B cell (primary cell): ENCODE data around the gene MUTYH. TPM values are rescaled to one million over a fixed set of nuclear protein-coding genes. Genes with fewer than 3 reads are reported as not detected.
A peak's percentile ranks its signal among the peaks of the same experiment; 100 is the strongest.

ENCODE experiments used
- ATAC-seq: fragments of 200-7000 bp; cut with Tn5 transposase; one replicate; pipeline ENCODE4 v1.10.0; 2021; ENCODE audit warnings: low read depth, mild to moderate bottlenecking, moderate number of reproducible peaks, moderate library complexity
- CTCF ChIA-PET: fragments of 350-600 bp; sonication (Branson Sonifier 250); formaldehyde crosslinking; loops from one replicate; lab custom pipeline; 2021; ENCODE audit warnings: antibody characterized with exemption, inconsistent platforms; lab: Charles Lee
- POLR2A ChIA-PET: fragments of 350-600 bp; sonication (Branson Sonifier 250); formaldehyde crosslinking; loops from one replicate; lab custom pipeline; 2021; ENCODE audit warnings: antibody characterized with exemption; lab: Charles Lee
- DNase-seq: peaks from one replicate; pipeline ENCODE4 v3.0.0; 2013
- H2AFZ ChIP-seq: 2 replicates; pipeline ENCODE4 v1.6.1; 2012; ENCODE audit warnings: mild to moderate bottlenecking, low read depth, low read length; ENCODE audit not compliant: insufficient read depth, poor library complexity, severe bottlenecking
- H3K27ac ChIP-seq, 2 donors: 1 replicate in 1 of 2; 2 replicates in 1 of 2; pipeline ENCODE4 v1.5.1; 2012 to 2013; ENCODE audit warnings: low read length in 2 of 2, mild to moderate bottlenecking in 2 of 2, moderate library complexity in 1 of 2
- H3K27me3 ChIP-seq, 4 experiments: fragments of 200-600 bp in 1 of 4; sonication (generic) in 1 of 4; replicated peaks in 1 of 4; 1 replicate in 2 of 4; 2 replicates in 2 of 4; pipeline versions ENCODE4 v1.6.1 to v1.7.0; 2013 to 2016; ENCODE audit warnings: low read length in 3 of 4, mild to moderate bottlenecking in 2 of 4, mixed read lengths in 1 of 4, moderate library complexity in 1 of 4; ENCODE audit not compliant: insufficient read depth in 4 of 4, control insufficient read depth in 3 of 4; ENCODE audit errors: control extremely low read depth in 1 of 4
- H3K36me3 ChIP-seq, 2 experiments: replicated peaks in 1 of 2; 1 replicate in 1 of 2; 2 replicates in 1 of 2; pipeline versions ENCODE4 v1.6.1 to v1.7.1; 2013; ENCODE audit warnings: low read length in 1 of 2; ENCODE audit not compliant: insufficient read depth in 2 of 2, control insufficient read depth in 1 of 2; ENCODE audit errors: control extremely low read depth in 1 of 2, extremely low read depth in 1 of 2
- H3K4me1 ChIP-seq, 2 donors: fragments of 200-600 bp in 1 of 2; sonication (generic) in 1 of 2; 1 replicate in 1 of 2; 2 replicates in 1 of 2; pipeline versions ENCODE4 v1.5.1 to v1.6.1; 2013 to 2017; ENCODE audit warnings: low read length in 2 of 2; ENCODE audit not compliant: control insufficient read depth in 2 of 2, insufficient read depth in 2 of 2
- H3K4me2 ChIP-seq: replicated peaks from 2 replicates; pipeline ENCODE3; 2012; ENCODE audit warnings: mild to moderate bottlenecking, low read depth, low read length; ENCODE audit not compliant: poor library complexity, severe bottlenecking
- H3K4me3 ChIP-seq, 5 experiments: fragments of 200-600 bp in 1 of 5; sonication (generic) in 1 of 5; 1 replicate in 3 of 5; 2 replicates in 2 of 5; pipeline versions ENCODE4 v1.5.1 to v1.7.0; 2011 to 2016; ENCODE audit warnings: low read length in 4 of 5, mild to moderate bottlenecking in 4 of 5, low read depth in 2 of 5, control low read depth in 1 of 5, moderate library complexity in 1 of 5; ENCODE audit not compliant: insufficient read depth in 1 of 5; ENCODE audit errors: control extremely low read depth in 1 of 5, extremely low read depth in 1 of 5
- H3K79me2 ChIP-seq: fragments of 200-600 bp; sonication (generic); one replicate; pipeline ENCODE4 v1.6.0; 2016; ENCODE audit warnings: low read length; ENCODE audit not compliant: control insufficient read depth, insufficient read depth
- H3K9ac ChIP-seq: fragments of 200-600 bp; sonication (generic); 2 replicates; pipeline ENCODE4 v1.6.1; 2017; ENCODE audit warnings: mild to moderate bottlenecking, low read length, moderate library complexity
- H3K9me3 ChIP-seq, 3 donors: one replicate each; pipeline versions ENCODE4 v1.6.1 to v1.7.1; 2013; ENCODE audit warnings: low read length in 2 of 3; ENCODE audit not compliant: control insufficient read depth in 2 of 3, insufficient read depth in 1 of 3; ENCODE audit errors: control extremely low read depth in 1 of 3
- H4K20me1 ChIP-seq: 2 replicates; pipeline ENCODE4 v1.6.0; 2012; ENCODE audit warnings: mild to moderate bottlenecking, low read length; ENCODE audit not compliant: insufficient read depth, control insufficient read depth, poor library complexity, severe bottlenecking
- H3K27ac Mint-ChIP-seq: one replicate; pipeline ENCODE4 v1.8.0; 2021; ENCODE audit warnings: mixed read lengths
- H3K27me3 Mint-ChIP-seq: one replicate; pipeline ENCODE4 v1.8.0; 2021; ENCODE audit warnings: mixed read lengths
- H3K4me1 Mint-ChIP-seq: one replicate; pipeline ENCODE4 v1.8.0; 2021; ENCODE audit warnings: mixed read lengths
- H3K4me3 Mint-ChIP-seq: one replicate; pipeline ENCODE4 v1.8.0; 2021; ENCODE audit warnings: mixed read lengths
- H3K9me3 Mint-ChIP-seq: one replicate; pipeline ENCODE4 v1.8.0; 2022; ENCODE audit warnings: mixed read lengths; ENCODE audit not compliant: insufficient read depth
- CTCF ChIP-seq: fragments of 200-600 bp; IDR thresholded peaks from one replicate; pipeline ENCODE4 v1.8.0; 2022; ENCODE audit warnings: antibody characterized with exemption, mild to moderate bottlenecking
- EZH2 ChIP-seq: IDR thresholded peaks from 2 replicates; pipeline ENCODE4 v1.6.1; 2012; ENCODE audit warnings: borderline replicate concordance, low read depth, mild to moderate bottlenecking, moderate library complexity, low read length; ENCODE audit not compliant: insufficient read depth, poor library complexity, severe bottlenecking
- WGBS: methylation state at CpG from one replicate; pipeline ENCODE4 v1.1.5; 2013; ENCODE audit warnings: missing lambda C conversion rate; ENCODE audit not compliant: insufficient coverage; 5-methylcytosine and 5-hydroxymethylcytosine counted together
- intact Hi-C: fragments of 100-400 bp; cut with micrococcal nuclease; formaldehyde crosslinking; loops from one replicate; pipeline ENCODE4 v1.10.0; 2022
- polyA plus RNA-seq: library from polyadenylated mRNA; depleted of rRNA; stranded (reverse); fragments of >200 nt; gene quantifications from 2 replicates; pipeline ENCODE4 v1.2.3, GENCODE V29; 2012
- total RNA-seq, 2 donors: library from RNA; stranded (reverse); fragments of 120-200 nt in 1 of 2; gene quantifications; 1 replicate in 1 of 2; 2 replicates in 1 of 2; pipeline versions ENCODE4 v1.2.3 to v1.2.4, GENCODE V29; 2013 to 2022

The MUTYH gene
- total and polyA plus RNA-seq, 2 donors (not counting 1 experiment from before 2014, with no cell fraction given): 65.0 to 68.5 TPM

GRCh38 chr1:45348020-45348419 is 7.8 kb upstream of the MUTYH start:
- H3K9me3 Mint-ChIP-seq: no peaks in the 10 kb centered on the region
- POLR2A ChIA-PET: interaction anchor here (1.4 kb wide), 1 partner anchor 8 kb away, joined by 5 read pairs; the partner anchor contains the start of genes MUTYH and TOE1

More at GRCh38 chr1:45348020-45348419, 7.8 kb upstream of the MUTYH start:
- intact Hi-C loops: no loop called here
- Histone ChIP-seq H3K4me2 (no peak overlapping the region), H3K79me2 (no peaks in the 10 kb centered on the region), H4K20me1 (peaks cover 10% of the 10 kb centered on the region), H2AFZ (no peak overlapping the region), H3K4me3 (no peak overlapping the region), H3K27ac (no peak overlapping the region), H3K9me3 (no peaks in the 10 kb centered on the region), H3K4me1 (no peaks in the 10 kb centered on the region), H3K9ac (no peak overlapping the region), H3K27me3 (no peaks in the 10 kb centered on the region), H3K36me3 (peaks cover 0 to 34% of the 10 kb centered on the region in 2 experiments)
- TF ChIP-seq EZH2: no peak
- TF ChIP-seq CTCF: no peak
- no CpG with 5 or more reads among the region's 2 CpGs for WGBS
- no peak for DNase-seq
- CTCF ChIA-PET: interaction anchor here (0.6 to 3.6 kb wide), 8 partner anchors 8 to 619 kb away, joined by 3 to 14 read pairs (median 4); partner anchors contain the start of genes MUTYH, RNU5D-1 and TOE1
- H3K27ac Mint-ChIP-seq: peak overlapping the region; percentile 47
- ATAC-seq: no peak
- H3K4me1 Mint-ChIP-seq: no peaks in the 10 kb centered on the region
- no peaks in the 10 kb centered on the region for H3K27me3 Mint-ChIP-seq
- no peak overlapping the region for H3K4me3 Mint-ChIP-seq
